Caco-2 (cell line): ENCODE data around the gene ZBTB8A. TPM values are rescaled to one million over a fixed set of nuclear protein-coding genes. Genes with fewer than 3 reads are reported as not detected.

Experiments used
- BruUV-seq: library from RNA; stranded (reverse); fragments of 400-500 nt; replicated peaks from 2 replicates; lab custom pipeline; 2021; lab: Mats Ljungman, UMichigan
- CTCF ChIA-PET: fragments of 300-600 bp; sonication (Branson Sonifier 250); formaldehyde crosslinking; loops from one replicate; lab custom pipeline; 2022; ENCODE audit warnings: antibody characterized with exemption; lab: Charles Lee
- POLR2A ChIA-PET: fragments of 300-600 bp; sonication (Branson Sonifier 250); formaldehyde crosslinking; loops from one replicate; lab custom pipeline; 2022; ENCODE audit warnings: antibody characterized with exemption; lab: Charles Lee
- DNase-seq, 2 experiments: peaks; one replicate each; pipeline versions ENCODE4 v3.0.0 to v3.0.0-alpha.2; 2020 to 2022
- H3K27me3 ChIP-seq: replicated peaks from 2 replicates; pipeline ENCODE4 v1.6.0; 2011; ENCODE audit warnings: low read length; ENCODE audit not compliant: control insufficient read depth, insufficient read depth
- H3K36me3 ChIP-seq: 2 replicates; pipeline ENCODE4 v1.5.1; 2011; ENCODE audit warnings: low read length; ENCODE audit not compliant: control insufficient read depth, insufficient read depth
- H3K4me1 ChIP-seq: fragments of 250-450 bp; sonication (Bioruptor Pico); 2 replicates; pipeline ENCODE4 v1.5.1; 2020; ENCODE audit warnings: mild to moderate bottlenecking
- H3K4me3 ChIP-seq: 2 replicates; pipeline ENCODE4 v1.5.1; 2011; ENCODE audit warnings: low read depth, mild to moderate bottlenecking, control low read depth, low read length
- H3K9me3 ChIP-seq: fragments of 250-450 bp; sonication (Bioruptor Pico); 2 replicates; pipeline ENCODE4 v1.5.1; 2020; ENCODE audit warnings: mild to moderate bottlenecking, moderate library complexity
- H3K27ac Mint-ChIP-seq: one replicate; pipeline ENCODE4 v1.8.0; 2022; ENCODE audit warnings: mixed read lengths; ENCODE audit not compliant: unreplicated experiment
- H3K27me3 Mint-ChIP-seq: one replicate; pipeline ENCODE4 v1.8.0; 2022; ENCODE audit warnings: mixed read lengths; ENCODE audit not compliant: insufficient read depth, unreplicated experiment
- H3K36me3 Mint-ChIP-seq: one replicate; pipeline ENCODE4 v1.8.0; 2022; ENCODE audit warnings: mild to moderate bottlenecking, mixed read lengths; ENCODE audit not compliant: insufficient read depth, unreplicated experiment
- H3K4me1 Mint-ChIP-seq: one replicate; pipeline ENCODE4 v1.8.0; 2022; ENCODE audit warnings: low read depth, mixed read lengths; ENCODE audit not compliant: unreplicated experiment
- H3K4me3 Mint-ChIP-seq: one replicate; pipeline ENCODE4 v1.8.0; 2022; ENCODE audit warnings: mild to moderate bottlenecking, moderate library complexity, mixed read lengths; ENCODE audit not compliant: unreplicated experiment
- H3K9me3 Mint-ChIP-seq: one replicate; pipeline ENCODE4 v1.8.0; 2022; ENCODE audit warnings: mixed read lengths; ENCODE audit not compliant: unreplicated experiment
- CTCF ChIP-seq, 2 experiments: fragments of 200-600 bp in 1 of 2; IDR thresholded peaks; 1 replicate in 1 of 2; 2 replicates in 1 of 2; pipeline versions ENCODE4 v1.5.1 to v1.8.0; 2011 to 2022; ENCODE audit warnings: antibody characterized with exemption in 1 of 2, control low read depth in 1 of 2, inconsistent platforms in 1 of 2, low read depth in 1 of 2, low read length in 1 of 2, mild to moderate bottlenecking in 1 of 2, moderate library complexity in 1 of 2; ENCODE audit not compliant: insufficient read depth in 1 of 2, severe bottlenecking in 1 of 2, unreplicated experiment in 1 of 2
- intact Hi-C: fragments of 100-400 bp; cut with micrococcal nuclease; formaldehyde crosslinking; loops from one replicate; pipeline ENCODE4 v1.10.0; 2022; ENCODE audit not compliant: unreplicated experiment
- total RNA-seq: library from RNA; stranded (reverse); gene quantifications from 2 replicates; pipeline ENCODE4 v1.2.3, GENCODE V29; 2022

ZBTB8A gene
- total RNA-seq, 1 experiment from 2014 or later = 3.7 TPM

GRCh38 chr1:32503153-32503552, 36.1 kb upstream of the ZBTB8A start:
- no peak for DNase-seq
- Mint-ChIP-seq H3K27me3 (no peaks in the 10 kb centered on the region), H3K9me3 (no peaks in the 10 kb centered on the region), H3K4me3 (no peak overlapping the region), H3K27ac (no peak overlapping the region), H3K36me3 (no peaks in the 10 kb centered on the region), H3K4me1 (no peaks in the 10 kb centered on the region)
- H3K27me3 ChIP-seq = no peaks in the 10 kb centered on the region
- POLR2A ChIA-PET = no interaction called here
- no peak for TF ChIP-seq CTCF (IDR thresholded peaks at IDR 0.05; ENCODE audit: insufficient read depth in 1 of 2, low read depth in 1 of 2, low read length in 1 of 2, severe bottlenecking in 1 of 2, unreplicated experiment in 1 of 2)
- CTCF ChIA-PET = interaction anchor here (0.6 kb wide), 1 partner anchor 18 kb away, joined by 5 read pairs; no protein-coding TSS in a partner anchor
- H3K4me3 ChIP-seq = no peak overlapping the region
- H3K9me3 ChIP-seq = no peaks in the 10 kb centered on the region
- no TSS peak for BruUV-seq
- no peaks in the 10 kb centered on the region for H3K4me1 ChIP-seq
- intact Hi-C loops = loop anchor here (5.0 kb wide), 1 partner anchor 56 kb away; no protein-coding TSS in a partner anchor
- no peaks in the 10 kb centered on the region for H3K36me3 ChIP-seq

GRCh38 chr1:32507021-32507420, 32.2 kb upstream of the ZBTB8A start:
- no peak for DNase-seq
- Mint-ChIP-seq H3K27ac (no peak overlapping the region), H3K27me3 (no peaks in the 10 kb centered on the region), H3K9me3 (no peaks in the 10 kb centered on the region), H3K4me3 (no peak overlapping the region), H3K36me3 (no peaks in the 10 kb centered on the region), H3K4me1 (no peaks in the 10 kb centered on the region)
- no peak for TF ChIP-seq CTCF (IDR thresholded peaks at IDR 0.05; ENCODE audit: insufficient read depth in 1 of 2, low read depth in 1 of 2, low read length in 1 of 2, severe bottlenecking in 1 of 2, unreplicated experiment in 1 of 2)
- Histone ChIP-seq H3K4me1 (no peaks in the 10 kb centered on the region), H3K9me3 (no peaks in the 10 kb centered on the region), H3K36me3 (no peaks in the 10 kb centered on the region), H3K27me3 (no peaks in the 10 kb centered on the region), H3K4me3 (no peak overlapping the region)
- CTCF ChIA-PET = interaction anchor here (0.5 kb wide), 1 partner anchor 14 kb away, joined by 3 read pairs; no protein-coding TSS in a partner anchor
- intact Hi-C loops = no loop called here
- BruUV-seq = no TSS peak
- POLR2A ChIA-PET = no interaction called here

DNA sequence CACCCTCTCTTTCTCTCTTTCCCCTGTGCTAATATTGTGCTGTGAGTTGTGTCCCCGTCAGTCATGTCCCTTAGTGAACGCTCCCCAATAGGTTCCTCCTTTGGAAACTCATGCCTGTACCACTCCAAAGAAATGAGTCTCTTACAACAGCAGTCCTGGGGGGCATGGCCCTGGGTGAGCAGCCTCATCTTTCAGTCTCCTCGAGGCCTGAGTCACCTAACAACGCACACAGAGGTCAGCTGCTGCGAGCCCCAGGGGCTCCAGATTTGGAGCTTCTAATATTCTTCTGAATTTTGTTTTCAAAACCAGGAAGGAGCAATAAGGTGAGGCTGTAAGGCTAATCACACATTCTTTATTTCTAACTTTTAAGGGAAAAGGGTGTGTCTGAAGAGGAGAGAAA, 30.5 kb upstream of the ZBTB8A start:
- Histone ChIP-seq H3K27me3 (no peaks in the 10 kb centered on the region), H3K36me3 (no peaks in the 10 kb centered on the region), H3K4me1 (no peaks in the 10 kb centered on the region), H3K9me3 (no peaks in the 10 kb centered on the region), H3K4me3 (no peak overlapping the region)
- no TSS peak for BruUV-seq
- no peaks in the 10 kb centered on the region for H3K9me3 Mint-ChIP-seq
- H3K27me3 Mint-ChIP-seq = no peaks in the 10 kb centered on the region
- POLR2A ChIA-PET = no interaction called here
- CTCF ChIA-PET = no interaction called here
- H3K4me3 Mint-ChIP-seq = no peak overlapping the region
- no peak for DNase-seq
- H3K4me1 Mint-ChIP-seq = no peaks in the 10 kb centered on the region
- no peak overlapping the region for H3K27ac Mint-ChIP-seq
- no peak for TF ChIP-seq CTCF (IDR thresholded peaks at IDR 0.05; ENCODE audit: insufficient read depth in 1 of 2, low read depth in 1 of 2, low read length in 1 of 2, severe bottlenecking in 1 of 2, unreplicated experiment in 1 of 2)
- no peaks in the 10 kb centered on the region for H3K36me3 Mint-ChIP-seq
- intact Hi-C loops = no loop called here
